ENCODE results near the gene GZF1.

Gene GZF1

GRCh38 chr20:23410916-23411695 lies 49.1 kb downstream of the GZF1 start:
- DNase-seq = no peak

- DNase-seq = peak; percentile 21
Measured at GRCh38 chr20:23412026-23412425, 50.0 kb downstream of the GZF1 start.

- DNase-seq = no peak
Measured at GRCh38 chr20:23413862-23414422, 52.0 kb downstream of the GZF1 start.

- no peak for DNase-seq
Measured at GRCh38 chr20:23414526-23415188, 52.7 kb downstream of the GZF1 start.

GRCh38 chr20:23415555-23415954 lies 53.6 kb downstream of the GZF1 start:
- DNase-seq = no peak

GRCh38 chr20:23415959-23416583 lies 54.1 kb downstream of the GZF1 start:
- DNase-seq = no peak

- no peak for DNase-seq
Measured at GRCh38 chr20:23417861-23418260, 55.9 kb downstream of the GZF1 start.

GRCh38 chr20:23419657-23419994 lies 57.6 kb downstream of the GZF1 start:
- DNase-seq = no peak

- peak; percentile 20 for DNase-seq
Measured at GRCh38 chr20:23419995-23420901, 58.3 kb downstream of the GZF1 start.

GRCh38 chr20:23420943-23421931 lies 59.3 kb downstream of the GZF1 start, which contains the start of gene NAPB:
Gene NAPB, minus strand, starts transcription at chr20:23421488. Its CDS starts 86 bp downstream, at chr20:23421402.
- DNase-seq = peak; percentile 72

Data from GF-D8 (cell line).